Liver (tissue), 9 donors: ENCODE results near the gene B3GNT3. TPM values are rescaled to one million over a fixed set of nuclear protein-coding genes. Genes with fewer than 3 reads are reported as not detected.

Experiments
- DNase-seq: peaks from one replicate; pipeline ENCODE4 v3.0.0-alpha.2; 2017; ENCODE audit warnings: low spot score
- H3K27ac ChIP-seq, 2 donors: one replicate each; pipeline ENCODE4 v1.7.0; 2013; ENCODE audit warnings: inconsistent platforms in 2 of 2, low read length in 2 of 2, control low read depth in 1 of 2, low read depth in 1 of 2, mild to moderate bottlenecking in 1 of 2
- H3K27me3 ChIP-seq, 4 donors: one replicate each; pipeline versions ENCODE4 v1.6.1 to v1.7.0; 2013; ENCODE audit warnings: low read length in 3 of 4, inconsistent platforms in 1 of 4, mild to moderate bottlenecking in 1 of 4, moderate library complexity in 1 of 4; ENCODE audit not compliant: control insufficient read depth in 4 of 4, insufficient read depth in 4 of 4
- H3K36me3 ChIP-seq, 4 donors: one replicate each; pipeline versions ENCODE4 v1.6.1 to v1.7.0; 2013; ENCODE audit warnings: low read length in 3 of 4, mild to moderate bottlenecking in 3 of 4, low read depth in 1 of 4, moderate library complexity in 1 of 4; ENCODE audit not compliant: control insufficient read depth in 4 of 4, insufficient read depth in 3 of 4
- H3K4me1 ChIP-seq, 4 donors: one replicate each; pipeline versions ENCODE4 v1.6.1 to v1.7.0; 2013; ENCODE audit warnings: low read length in 3 of 4, mild to moderate bottlenecking in 3 of 4, moderate library complexity in 1 of 4; ENCODE audit not compliant: control insufficient read depth in 4 of 4, insufficient read depth in 4 of 4
- H3K4me3 ChIP-seq, 3 donors: one replicate each; pipeline versions ENCODE4 v1.6.1 to v1.7.0; 2013; ENCODE audit warnings: low read length in 3 of 3, control low read depth in 1 of 3, low read depth in 1 of 3, mild to moderate bottlenecking in 1 of 3
- H3K9ac ChIP-seq, 2 donors: one replicate each; pipeline ENCODE4 v1.7.0; 2013; ENCODE audit warnings: low read length in 2 of 2, mild to moderate bottlenecking in 2 of 2, moderate library complexity in 2 of 2, control low read depth in 1 of 2, low read depth in 1 of 2
- H3K9me3 ChIP-seq, 4 donors: one replicate each; pipeline versions ENCODE4 v1.6.1 to v1.7.0; 2013; ENCODE audit warnings: low read length in 3 of 4; ENCODE audit not compliant: control insufficient read depth in 4 of 4
- EGR1 ChIP-seq, 2 donors: IDR thresholded peaks; 2 replicates each; pipeline ENCODE4 v1.6.1; 2016 to 2018; ENCODE audit warnings: antibody characterized with exemption in 2 of 2, low read depth in 2 of 2
- FOXA1 ChIP-seq: IDR thresholded peaks from 2 replicates; pipeline ENCODE4 v1.6.1; 2016; ENCODE audit warnings: antibody characterized with exemption
- FOXA2 ChIP-seq: IDR thresholded peaks from 2 replicates; pipeline ENCODE4 v1.6.1; 2016; ENCODE audit warnings: antibody characterized with exemption
- HNF4A ChIP-seq, 2 donors: conservative IDR thresholded peaks; 2 replicates each; pipeline ENCODE4 v1.6.1; 2016; ENCODE audit warnings: antibody characterized with exemption in 2 of 2, mild to moderate bottlenecking in 2 of 2
- HNF4G ChIP-seq: IDR thresholded peaks from 2 replicates; pipeline ENCODE4 v1.6.1; 2016; ENCODE audit warnings: antibody characterized with exemption
- JUND ChIP-seq, 2 donors: IDR thresholded peaks; 2 replicates each; pipeline ENCODE4 v1.6.1; 2016; ENCODE audit warnings: antibody characterized with exemption in 2 of 2
- NR2F2 ChIP-seq: IDR thresholded peaks from 2 replicates; pipeline ENCODE4 v1.6.1; 2016; ENCODE audit warnings: antibody characterized with exemption
- RAD21 ChIP-seq, 2 donors: IDR thresholded peaks; 2 replicates each; pipeline ENCODE4 v1.6.1; 2016; ENCODE audit warnings: antibody characterized with exemption in 2 of 2, mild to moderate bottlenecking in 2 of 2
- RXRA ChIP-seq, 2 donors: IDR thresholded peaks; 2 replicates each; pipeline ENCODE4 v1.6.1; 2017 to 2018; ENCODE audit warnings: antibody characterized with exemption in 2 of 2, mild to moderate bottlenecking in 1 of 2
- TAF1 ChIP-seq: conservative IDR thresholded peaks from 2 replicates; pipeline ENCODE4 v1.6.1; 2016; ENCODE audit warnings: antibody characterized with exemption, mild to moderate bottlenecking
- YY1 ChIP-seq: IDR thresholded peaks from 2 replicates; pipeline ENCODE4 v1.6.1; 2016; ENCODE audit warnings: antibody characterized with exemption, mild to moderate bottlenecking
- WGBS: extraction: QIAGEN DNeasy Blood & Tissue Kit; methylation state at CpG from one replicate; pipeline ENCODE4 v1.1.7; 2013; 5-methylcytosine and 5-hydroxymethylcytosine counted together
- polyA plus RNA-seq, 2 donors: library from polyadenylated mRNA; stranded (reverse) in 1 of 2; unstranded in 1 of 2; fragments of 200-250 nt in 1 of 2; fragments of >200 nt in 1 of 2; fragmentation: Nextera tagmentation in 1 of 2; extraction: Ambion mirVana in 1 of 2; gene quantifications; one replicate each; pipeline versions ENCODE4 v1.2.1 to v1.2.3, GENCODE V29; 2013 to 2015
- total RNA-seq, 2 donors: library from RNA; depleted of rRNA; stranded (reverse); fragments of >200 nt; gene quantifications; one replicate each; pipeline ENCODE4 v1.2.3, GENCODE V29; 2014
- TF ChIP-seq, protein P1 (sequence below): fragments of 150-350 bp; IDR thresholded peaks from 2 replicates; pipeline ENCODE4 v1.5.1; 2017; ENCODE audit warnings: improper control_type of control experiment, low read depth, low read length; ENCODE audit not compliant: missing input control
- TF ChIP-seq, protein P2 (sequence below): IDR thresholded peaks from 2 replicates; pipeline ENCODE4 v1.6.1; 2016; ENCODE audit warnings: antibody characterized with exemption
- TF ChIP-seq, protein P3 (sequence below): IDR thresholded peaks from 2 replicates; pipeline ENCODE4 v1.6.1; 2016; ENCODE audit warnings: antibody characterized with exemption
- TF ChIP-seq, protein P4 (sequence below): IDR thresholded peaks from 2 replicates; pipeline ENCODE4 v1.6.1; 2016; ENCODE audit warnings: antibody characterized with exemption, mild to moderate bottlenecking
- donor health status: healthy.
- donor health status: healthy.
- donor health status: healthy.
- donor health status: healthy.
- donor health status: healthy.

B3GNT3 gene
- total and polyA plus RNA-seq, 4 donors, result 0.14 to 2.1 (median 1.1) TPM

DNA sequence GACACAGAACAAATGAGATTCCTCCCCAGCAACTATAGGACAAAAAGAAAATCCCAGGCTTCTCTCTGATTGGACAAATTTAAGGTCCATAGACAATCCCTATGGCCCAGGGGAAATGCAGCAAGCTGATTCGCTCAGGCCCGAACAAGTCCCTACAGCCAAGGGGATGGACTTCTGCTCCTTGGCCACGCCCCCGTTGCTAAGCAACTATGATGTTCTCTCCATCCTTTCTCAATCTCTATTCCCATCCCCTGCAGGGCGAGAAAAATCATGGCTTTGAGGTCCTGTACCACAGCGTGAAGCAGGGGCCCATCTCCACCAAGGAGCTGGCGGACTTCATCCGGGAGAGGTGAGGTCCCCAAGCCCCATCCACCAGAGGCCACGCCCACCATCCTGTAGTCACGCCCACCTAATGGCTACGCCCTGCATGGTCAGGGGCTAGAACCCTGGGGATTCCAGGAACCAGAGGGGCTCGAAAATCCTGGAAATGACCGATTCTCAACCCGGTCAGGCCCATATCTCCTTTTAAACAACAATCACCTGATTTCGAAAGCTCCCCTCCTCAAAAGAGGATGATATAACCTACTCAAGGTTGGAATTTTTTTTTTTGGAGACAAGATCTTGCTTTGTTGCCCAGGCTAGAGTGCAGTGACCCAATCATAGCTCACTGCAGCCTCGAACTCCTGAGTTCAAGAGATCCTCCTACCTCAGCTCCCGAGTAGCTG, 32.3 kb upstream of the B3GNT3 start:
- Histone ChIP-seq H3K36me3 (no peaks in the 10 kb centered on the region), H3K27ac (no peak overlapping the region), H3K9ac (no peak overlapping the region), H3K9me3 (no peaks in the 10 kb centered on the region), H3K4me3 (no peak overlapping the region), H3K27me3 (peaks cover 0 to 3% (median 0%) of the 10 kb centered on the region in 4 donors), H3K4me1 (peaks cover 2 to 8% (median 5%) of the 10 kb centered on the region in 4 donors)
- no peak for DNase-seq
- WGBS, result 64% methylated on average over 17 of the region's 17 CpGs
- TF ChIP-seq, protein P1, sequence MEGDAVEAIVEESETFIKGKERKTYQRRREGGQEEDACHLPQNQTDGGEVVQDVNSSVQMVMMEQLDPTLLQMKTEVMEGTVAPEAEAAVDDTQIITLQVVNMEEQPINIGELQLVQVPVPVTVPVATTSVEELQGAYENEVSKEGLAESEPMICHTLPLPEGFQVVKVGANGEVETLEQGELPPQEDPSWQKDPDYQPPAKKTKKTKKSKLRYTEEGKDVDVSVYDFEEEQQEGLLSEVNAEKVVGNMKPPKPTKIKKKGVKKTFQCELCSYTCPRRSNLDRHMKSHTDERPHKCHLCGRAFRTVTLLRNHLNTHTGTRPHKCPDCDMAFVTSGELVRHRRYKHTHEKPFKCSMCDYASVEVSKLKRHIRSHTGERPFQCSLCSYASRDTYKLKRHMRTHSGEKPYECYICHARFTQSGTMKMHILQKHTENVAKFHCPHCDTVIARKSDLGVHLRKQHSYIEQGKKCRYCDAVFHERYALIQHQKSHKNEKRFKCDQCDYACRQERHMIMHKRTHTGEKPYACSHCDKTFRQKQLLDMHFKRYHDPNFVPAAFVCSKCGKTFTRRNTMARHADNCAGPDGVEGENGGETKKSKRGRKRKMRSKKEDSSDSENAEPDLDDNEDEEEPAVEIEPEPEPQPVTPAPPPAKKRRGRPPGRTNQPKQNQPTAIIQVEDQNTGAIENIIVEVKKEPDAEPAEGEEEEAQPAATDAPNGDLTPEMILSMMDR, result no peak
- TF ChIP-seq EGR1 (IDR thresholded peaks at IDR 0.05; ENCODE audit: low read depth in 2 of 2), result no peak
- TF ChIP-seq RXRA (IDR thresholded peaks at IDR 0.05), result no peak
- TF ChIP-seq, protein P2, sequence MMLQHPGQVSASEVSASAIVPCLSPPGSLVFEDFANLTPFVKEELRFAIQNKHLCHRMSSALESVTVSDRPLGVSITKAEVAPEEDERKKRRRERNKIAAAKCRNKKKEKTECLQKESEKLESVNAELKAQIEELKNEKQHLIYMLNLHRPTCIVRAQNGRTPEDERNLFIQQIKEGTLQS, result no peak
- TF ChIP-seq JUND (IDR thresholded peaks at IDR 0.05), result no peak
- TF ChIP-seq, protein P3, sequence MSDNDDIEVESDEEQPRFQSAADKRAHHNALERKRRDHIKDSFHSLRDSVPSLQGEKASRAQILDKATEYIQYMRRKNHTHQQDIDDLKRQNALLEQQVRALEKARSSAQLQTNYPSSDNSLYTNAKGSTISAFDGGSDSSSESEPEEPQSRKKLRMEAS, result no peak
- no peak for TF ChIP-seq RAD21 (IDR thresholded peaks at IDR 0.05)
- TF ChIP-seq TAF1, result no peak
- TF ChIP-seq, protein P4, sequence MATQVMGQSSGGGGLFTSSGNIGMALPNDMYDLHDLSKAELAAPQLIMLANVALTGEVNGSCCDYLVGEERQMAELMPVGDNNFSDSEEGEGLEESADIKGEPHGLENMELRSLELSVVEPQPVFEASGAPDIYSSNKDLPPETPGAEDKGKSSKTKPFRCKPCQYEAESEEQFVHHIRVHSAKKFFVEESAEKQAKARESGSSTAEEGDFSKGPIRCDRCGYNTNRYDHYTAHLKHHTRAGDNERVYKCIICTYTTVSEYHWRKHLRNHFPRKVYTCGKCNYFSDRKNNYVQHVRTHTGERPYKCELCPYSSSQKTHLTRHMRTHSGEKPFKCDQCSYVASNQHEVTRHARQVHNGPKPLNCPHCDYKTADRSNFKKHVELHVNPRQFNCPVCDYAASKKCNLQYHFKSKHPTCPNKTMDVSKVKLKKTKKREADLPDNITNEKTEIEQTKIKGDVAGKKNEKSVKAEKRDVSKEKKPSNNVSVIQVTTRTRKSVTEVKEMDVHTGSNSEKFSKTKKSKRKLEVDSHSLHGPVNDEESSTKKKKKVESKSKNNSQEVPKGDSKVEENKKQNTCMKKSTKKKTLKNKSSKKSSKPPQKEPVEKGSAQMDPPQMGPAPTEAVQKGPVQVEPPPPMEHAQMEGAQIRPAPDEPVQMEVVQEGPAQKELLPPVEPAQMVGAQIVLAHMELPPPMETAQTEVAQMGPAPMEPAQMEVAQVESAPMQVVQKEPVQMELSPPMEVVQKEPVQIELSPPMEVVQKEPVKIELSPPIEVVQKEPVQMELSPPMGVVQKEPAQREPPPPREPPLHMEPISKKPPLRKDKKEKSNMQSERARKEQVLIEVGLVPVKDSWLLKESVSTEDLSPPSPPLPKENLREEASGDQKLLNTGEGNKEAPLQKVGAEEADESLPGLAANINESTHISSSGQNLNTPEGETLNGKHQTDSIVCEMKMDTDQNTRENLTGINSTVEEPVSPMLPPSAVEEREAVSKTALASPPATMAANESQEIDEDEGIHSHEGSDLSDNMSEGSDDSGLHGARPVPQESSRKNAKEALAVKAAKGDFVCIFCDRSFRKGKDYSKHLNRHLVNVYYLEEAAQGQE, result no peak
- no peak for TF ChIP-seq YY1
- no peak for TF ChIP-seq FOXA2
- no peak for TF ChIP-seq HNF4A (conservative IDR thresholded peaks at IDR 0.05)
- no peak for TF ChIP-seq HNF4G
- no peak for TF ChIP-seq FOXA1
- no peak for TF ChIP-seq NR2F2

DNA sequence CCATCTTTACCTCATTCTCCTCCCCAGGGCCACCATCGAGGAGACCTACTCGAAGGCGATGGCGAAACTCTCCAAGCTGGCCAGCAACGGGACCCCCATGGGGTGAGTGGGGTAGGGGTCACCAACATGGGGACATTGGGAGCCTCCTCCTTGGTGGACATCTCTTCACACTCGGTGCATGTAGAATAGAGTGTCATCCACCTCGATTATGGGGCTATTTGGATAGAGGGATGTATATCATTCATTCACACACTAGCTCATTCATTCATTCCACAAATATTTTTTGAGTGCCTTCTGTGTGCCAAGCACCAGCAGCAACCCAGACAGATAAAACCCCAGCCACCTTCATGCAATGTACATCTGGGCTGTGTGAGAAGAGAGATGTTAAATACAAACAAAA, 30.6 kb upstream of the B3GNT3 start:
- no peak for TF ChIP-seq EGR1 (IDR thresholded peaks at IDR 0.05; ENCODE audit: low read depth in 2 of 2)
- no peak overlapping the region for H3K4me3 ChIP-seq

More for the DNA sequence above, 30.6 kb upstream of the B3GNT3 start:
- peaks cover 2 to 8% (median 5%) of the 10 kb centered on the region in 4 donors for H3K4me1 ChIP-seq
- no peak overlapping the region for H3K27ac ChIP-seq
- 89% methylated on average over 7 of the region's 7 CpGs for WGBS
- no peak overlapping the region for H3K9ac ChIP-seq
- H3K36me3 ChIP-seq, result no peaks in the 10 kb centered on the region
- H3K9me3 ChIP-seq, result no peaks in the 10 kb centered on the region
- H3K27me3 ChIP-seq, result peaks cover 0 to 3% (median 0%) of the 10 kb centered on the region in 4 donors
- no peak for DNase-seq
